Femur (tissue), 1 donor: ENCODE data around the gene KLHL29.

ENCODE experiments used
- DNase-seq: peaks from one replicate; pipeline ENCODE4 v3.0.0-alpha.2; 2017

The KLHL29 gene

GRCh38 chr2:23688486-23689130 lies 303.6 kb downstream of the KLHL29 start:
- DNase-seq = no peak

- no peak for DNase-seq
Observed at GRCh38 chr2:23689131-23689700, 304.2 kb downstream of the KLHL29 start.

- DNase-seq = no peak
Observed at GRCh38 chr2:23689891-23690290, 304.9 kb downstream of the KLHL29 start.

DNA sequence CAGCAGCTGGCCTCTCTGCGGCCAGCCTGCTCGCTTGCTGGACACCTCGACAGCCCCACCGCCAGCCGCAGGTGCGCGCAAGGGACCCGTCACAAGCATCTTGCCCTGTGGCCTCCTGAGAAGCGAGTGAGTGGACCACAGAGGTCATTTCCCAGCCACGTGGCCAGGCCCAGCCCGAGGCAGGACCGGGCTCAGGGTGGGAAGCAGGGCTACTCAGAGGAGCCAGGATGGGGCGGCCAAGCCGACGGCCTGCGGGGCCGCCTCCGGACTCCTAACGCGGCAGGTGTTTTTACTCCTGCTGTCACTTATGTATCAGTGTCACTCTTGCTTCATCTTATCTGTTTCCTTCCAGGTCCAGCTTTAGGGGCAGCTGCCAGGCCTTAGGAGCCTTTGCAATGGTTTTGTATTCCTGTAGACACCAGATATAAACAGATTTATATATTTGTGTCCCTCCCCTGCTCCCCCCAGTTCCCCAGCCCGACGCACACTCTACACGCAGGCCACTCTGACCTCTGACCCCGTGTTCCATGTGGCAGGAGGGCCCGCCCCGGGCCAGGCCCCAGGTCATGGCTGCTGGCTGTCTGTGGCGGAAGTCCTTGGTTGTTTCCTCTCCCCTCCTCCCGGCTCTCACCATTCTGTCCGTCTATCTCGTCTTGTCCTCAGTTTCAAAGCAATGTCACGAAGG lies 305.6 kb downstream of the KLHL29 start:
- DNase-seq = no peak

DNA sequence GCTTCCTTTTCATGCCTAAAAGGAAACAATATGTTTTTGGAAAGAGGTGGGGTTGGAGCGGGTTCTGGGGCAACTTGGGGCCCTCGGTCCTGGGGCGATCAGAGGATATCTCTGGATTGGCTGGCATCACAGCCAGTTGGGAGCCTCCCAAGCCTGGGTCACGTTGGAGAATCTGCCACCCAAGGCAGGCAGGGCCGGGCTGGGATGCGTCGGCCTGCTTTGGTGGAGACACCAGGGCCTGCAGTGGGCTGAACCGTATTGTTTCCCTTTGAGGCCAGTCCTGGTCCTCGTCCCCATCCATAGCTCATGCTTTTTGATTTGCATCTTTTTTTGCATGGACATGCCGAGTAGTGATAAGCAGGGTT lies 306.1 kb downstream of the KLHL29 start:
- DNase-seq = no peak

GRCh38 chr2:23691565-23691964 lies 306.6 kb downstream of the KLHL29 start:
- DNase-seq = no peak

- no peak for DNase-seq
Observed at GRCh38 chr2:23692263-23692662, 307.3 kb downstream of the KLHL29 start.

- no peak for DNase-seq
Observed at GRCh38 chr2:23692851-23693605, 308.0 kb downstream of the KLHL29 start.

DNA sequence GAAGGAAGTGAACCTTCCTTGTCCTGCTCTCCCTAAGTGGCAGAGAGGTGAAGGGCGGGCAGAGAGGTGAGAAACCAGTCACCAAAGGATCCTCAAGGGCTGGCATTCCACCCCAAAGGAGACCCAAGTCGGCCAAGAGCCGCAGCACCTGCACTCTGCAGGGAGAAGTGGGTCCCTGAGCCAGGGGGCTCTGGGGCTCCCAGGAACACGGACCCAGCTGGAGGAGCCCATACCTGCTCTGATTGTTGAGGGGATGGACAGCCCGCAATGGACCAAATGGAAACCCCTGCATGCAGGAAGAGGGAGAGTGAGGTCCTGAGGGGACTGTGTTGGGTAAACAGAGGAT lies 308.6 kb downstream of the KLHL29 start:
- DNase-seq = no peak

- no peak for DNase-seq
Observed at GRCh38 chr2:23694058-23695045, 309.4 kb downstream of the KLHL29 start.

- DNase-seq = no peak
Observed at GRCh38 chr2:23695214-23695889, 310.4 kb downstream of the KLHL29 start.

- DNase-seq = no peak
Observed at GRCh38 chr2:23695890-23696751, 311.1 kb downstream of the KLHL29 start.

- peak; percentile 16 for DNase-seq
Observed at GRCh38 chr2:23696752-23697045, 311.7 kb downstream of the KLHL29 start.

DNA sequence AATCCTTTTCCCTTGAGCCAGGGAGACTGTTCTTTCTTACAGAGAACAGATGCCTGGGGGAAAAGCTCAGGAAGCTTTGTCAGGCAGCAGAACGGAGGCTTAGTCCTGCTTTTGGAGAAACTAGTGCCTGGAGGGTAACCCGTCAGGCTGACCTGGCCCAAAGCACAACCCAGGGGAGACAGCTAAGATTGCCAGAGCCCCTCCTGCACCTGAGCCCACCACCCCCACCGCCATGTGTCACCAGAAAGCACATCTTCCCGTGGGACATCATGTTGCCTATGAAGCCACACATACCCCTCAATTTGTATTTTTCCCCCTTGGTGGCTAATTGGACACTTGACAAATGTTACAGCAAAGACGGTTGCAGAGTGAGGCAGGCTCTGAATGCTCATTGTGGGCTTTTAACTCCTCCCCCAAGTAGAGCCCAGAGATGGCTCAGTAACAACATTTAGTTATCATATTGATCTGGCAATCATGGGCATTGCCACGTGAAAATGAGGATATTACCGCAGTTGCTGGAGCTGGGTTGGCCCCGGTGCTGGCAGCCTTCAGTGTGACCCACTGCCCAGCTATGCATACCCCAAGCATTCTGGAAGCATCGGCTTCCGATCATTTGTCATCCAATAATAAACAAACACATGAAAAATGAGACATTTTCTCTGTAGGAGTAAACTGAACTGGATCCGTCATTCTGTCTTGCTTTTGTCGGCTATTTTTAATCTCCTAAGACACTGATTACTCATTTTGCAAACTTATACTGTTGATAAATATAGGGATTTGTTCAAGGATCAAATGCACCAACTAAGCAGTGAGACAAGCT lies 312.5 kb downstream of the KLHL29 start:
- no peak for DNase-seq

- DNase-seq = no peak
Observed at GRCh38 chr2:23698116-23698693, 313.2 kb downstream of the KLHL29 start.

DNA sequence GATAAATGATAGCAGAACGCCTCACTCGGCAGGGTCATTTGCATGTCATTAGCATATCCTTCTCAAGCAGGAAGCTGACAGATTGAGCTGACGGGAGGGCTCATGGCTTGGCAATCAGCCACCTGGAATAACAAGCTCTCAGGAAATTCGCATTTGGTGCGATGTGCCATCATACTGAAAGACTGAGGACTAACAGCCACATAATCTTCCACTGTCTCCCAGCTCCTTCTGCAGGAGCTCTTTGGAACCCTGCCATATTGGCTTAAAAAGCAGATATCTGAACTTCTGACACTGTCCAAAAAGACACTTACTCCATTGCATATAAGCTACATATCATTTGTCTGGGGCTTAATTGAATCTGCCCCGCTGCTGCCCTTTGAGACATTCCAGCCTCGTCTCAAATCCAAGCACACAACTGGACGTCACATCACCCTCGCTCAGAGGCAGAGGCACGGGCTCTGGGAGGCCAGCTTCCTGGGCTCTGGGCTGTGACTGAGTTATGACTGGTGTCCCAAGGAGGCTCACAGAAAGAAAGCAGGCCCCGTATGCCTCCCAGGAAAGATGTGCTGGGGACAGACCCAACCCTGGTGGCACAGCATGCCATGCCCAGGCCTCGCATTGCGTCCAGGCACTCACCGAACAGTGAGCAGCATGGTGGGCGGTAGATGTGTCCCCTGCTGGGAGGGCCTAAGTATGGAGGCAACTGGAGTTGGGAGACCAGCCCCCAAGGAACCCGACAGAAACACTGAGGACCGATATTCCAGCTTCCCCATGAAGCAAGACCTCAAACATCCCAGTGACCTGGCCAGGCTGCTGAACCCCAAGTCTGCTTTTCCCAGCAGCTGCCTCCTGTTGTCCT lies 314.0 kb downstream of the KLHL29 start:
- DNase-seq = peak; percentile 14

- DNase-seq = no peak
Observed at GRCh38 chr2:23699580-23699925, 314.6 kb downstream of the KLHL29 start.

DNA sequence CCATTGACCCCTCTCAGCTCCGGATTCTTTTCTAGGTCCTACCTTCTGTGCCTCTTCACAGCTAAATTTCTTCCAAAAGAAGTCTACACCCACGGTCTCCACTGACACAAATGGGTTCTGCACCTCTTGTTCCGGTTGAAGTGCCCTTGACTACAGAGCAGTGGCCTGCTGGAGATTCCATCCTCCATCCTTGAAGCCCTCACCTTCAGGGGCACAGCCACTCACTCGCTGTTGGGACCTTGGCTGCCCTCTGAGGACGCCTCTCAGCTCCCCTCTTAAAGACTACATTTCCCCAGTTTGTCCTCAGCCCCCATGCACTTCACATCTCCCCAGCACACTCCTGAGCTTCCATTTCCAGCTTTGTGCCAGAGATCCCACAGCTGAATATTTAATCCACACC lies 315.6 kb downstream of the KLHL29 start:
- DNase-seq = no peak

- no peak for DNase-seq
Observed at GRCh38 chr2:23703037-23703582, 318.1 kb downstream of the KLHL29 start.
